Suprapubic skin (tissue), 4 donors: ENCODE measurements around the gene RNASE2.

Source experiments
- POLR2A ChIP-seq, 2 donors: fragments of 450-650 bp; IDR thresholded peaks; one replicate each; pipeline ENCODE4 v1.6.1; 2017; ENCODE audit warnings: antibody characterized with exemption in 2 of 2, mild to moderate bottlenecking in 2 of 2, moderate library complexity in 2 of 2
- POLR2AphosphoS5 ChIP-seq, 3 donors: sonication (generic); formaldehyde crosslinking; IDR thresholded peaks; one replicate each; pipeline ENCODE4 v1.6.1; 2017; ENCODE audit warnings: antibody characterized with exemption in 3 of 3

GRCh38 chr14:20935303-20935984, 19.8 kb upstream of the RNASE2 start:
- TF ChIP-seq POLR2A (IDR thresholded peaks at IDR 0.05) (no peak), POLR2AphosphoS5 (IDR thresholded peaks at IDR 0.05) (no peak)
